T-helper 1 cell treated with Interleukin-12 subunit alpha and Interleukin-12 subunit beta and Interleukin-4 antibody, amounts not matched to agents 30 μg/mL and 1 μg/mL, for 36 hours (primary cell): ENCODE measurements around the gene SOX11.

ENCODE experiments used
- H3K27ac Mint-ChIP-seq: one replicate; pipeline ENCODE4 v1.8.0; 2021; ENCODE audit warnings: mild to moderate bottlenecking, mixed read lengths
- H3K27me3 Mint-ChIP-seq: one replicate; pipeline ENCODE4 v1.8.0; 2021; ENCODE audit warnings: low read depth, mixed read lengths
- H3K36me3 Mint-ChIP-seq: one replicate; pipeline ENCODE4 v1.8.0; 2021; ENCODE audit warnings: low read depth, mixed read lengths
- H3K4me1 Mint-ChIP-seq: one replicate; pipeline ENCODE4 v1.8.0; 2021; ENCODE audit warnings: low read depth, mixed read lengths
- H3K4me3 Mint-ChIP-seq: one replicate; pipeline ENCODE4 v1.8.0; 2021; ENCODE audit warnings: mild to moderate bottlenecking, moderate library complexity, mixed read lengths
- H3K9me3 Mint-ChIP-seq: one replicate; pipeline ENCODE4 v1.8.0; 2021; ENCODE audit warnings: mixed read lengths

The SOX11 gene

DNA sequence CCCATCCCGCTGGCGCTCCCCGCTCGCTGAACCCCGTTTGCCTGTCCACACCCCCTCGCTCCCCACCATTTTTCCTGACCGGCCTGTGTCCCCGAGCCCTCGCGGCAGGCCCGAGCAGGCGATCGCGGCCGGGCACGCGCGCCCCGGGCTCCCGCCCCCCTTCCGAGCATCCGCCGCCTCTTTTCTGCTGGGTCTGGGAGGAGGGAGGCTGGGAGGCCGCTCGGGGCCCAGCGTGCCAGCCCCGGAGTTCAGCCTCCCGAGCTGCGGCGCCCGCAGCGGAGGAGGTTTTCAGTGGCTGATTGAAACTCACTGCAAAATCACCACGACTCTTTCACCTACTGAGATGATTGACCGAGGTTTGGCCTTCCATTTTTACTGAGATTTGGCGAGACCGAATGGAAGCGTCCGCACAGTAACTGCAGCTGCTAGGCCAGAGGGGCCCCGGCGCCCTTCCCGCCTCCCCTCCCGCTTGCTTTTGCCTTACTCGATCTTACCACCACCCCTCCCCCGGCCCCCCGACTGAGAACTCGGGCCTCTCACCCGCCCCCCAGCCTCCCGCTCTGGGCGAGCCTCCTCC lies 4.8 kb downstream of the SOX11 start:
- H3K9me3 Mint-ChIP-seq = no peaks in the 10 kb centered on the region
- H3K4me3 Mint-ChIP-seq = no peak overlapping the region
- H3K27me3 Mint-ChIP-seq = peaks cover 56% of the 10 kb centered on the region

DNA sequence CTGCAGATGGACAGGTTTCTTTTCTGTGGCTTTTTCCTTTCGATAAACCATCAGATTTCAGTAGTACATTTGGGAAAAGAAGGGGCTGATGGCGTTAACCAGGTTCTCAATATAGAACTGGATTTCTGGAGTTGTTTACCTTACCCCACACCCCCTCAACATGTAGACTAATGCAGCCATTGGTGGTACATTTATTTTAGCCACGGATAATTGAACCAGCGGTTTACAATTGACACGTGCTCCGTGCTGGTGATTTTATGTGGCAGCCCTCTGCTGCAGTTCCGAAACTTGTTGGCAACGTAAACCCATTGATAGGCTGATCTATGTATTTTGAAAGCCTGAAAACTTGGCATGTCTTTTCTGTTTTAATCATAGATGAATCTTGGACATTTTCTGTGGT lies 5.4 kb downstream of the SOX11 start:
- Mint-ChIP-seq H3K4me3 (no peak overlapping the region), H3K27ac (no peak overlapping the region), H3K4me1 (peaks cover 4% of the 10 kb centered on the region), H3K36me3 (peaks cover 2% of the 10 kb centered on the region), H3K9me3 (no peaks in the 10 kb centered on the region), H3K27me3 (peaks cover 55% of the 10 kb centered on the region)

More for the DNA sequence above, 4.8 kb downstream of the SOX11 start:
- peaks cover 2% of the 10 kb centered on the region for H3K36me3 Mint-ChIP-seq
- H3K4me1 Mint-ChIP-seq = peaks cover 4% of the 10 kb centered on the region
- H3K27ac Mint-ChIP-seq = no peak overlapping the region

DNA sequence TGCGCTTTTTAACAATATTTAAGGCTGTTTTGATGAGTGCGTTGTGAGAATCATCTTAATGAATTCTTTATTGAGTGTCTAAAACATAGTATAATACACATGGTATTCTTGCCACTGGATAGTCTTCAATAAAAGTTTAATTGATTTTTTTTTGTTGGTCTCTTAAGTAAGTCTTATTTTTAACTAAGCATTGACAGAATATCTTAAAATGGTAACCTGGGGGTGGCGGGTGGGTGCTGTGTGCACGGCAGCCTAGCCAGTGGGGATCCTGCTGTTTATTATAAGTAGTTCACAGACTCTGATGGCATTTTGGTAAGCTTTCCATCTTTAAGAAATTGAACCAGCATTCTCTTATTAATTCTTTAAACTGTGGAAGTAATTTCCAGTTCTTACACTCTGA lies 6.0 kb downstream of the SOX11 start:
- Mint-ChIP-seq H3K27ac (no peak overlapping the region), H3K27me3 (peaks cover 51% of the 10 kb centered on the region), H3K4me1 (peaks cover 4% of the 10 kb centered on the region), H3K9me3 (no peaks in the 10 kb centered on the region), H3K4me3 (no peak overlapping the region), H3K36me3 (peaks cover 2% of the 10 kb centered on the region)

DNA sequence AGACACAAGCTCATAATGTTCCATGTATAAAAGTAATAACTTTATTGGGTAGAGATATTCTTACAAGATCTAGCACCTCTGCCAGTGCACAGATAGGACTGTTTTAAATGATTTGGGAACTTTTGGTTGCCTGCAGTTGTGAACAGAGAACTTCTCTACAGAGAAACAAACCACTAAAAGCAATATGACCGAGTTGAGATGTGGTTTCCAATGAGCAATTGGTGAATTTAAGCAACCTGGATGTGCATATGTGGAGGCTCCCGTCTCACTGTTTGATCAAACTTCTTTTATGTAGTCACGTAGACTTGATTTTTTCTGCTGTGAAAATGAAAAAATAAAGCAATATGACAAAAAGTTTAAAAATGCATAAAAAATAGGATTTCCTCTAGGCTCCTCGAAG lies 7.8 kb downstream of the SOX11 start:
- Mint-ChIP-seq H3K9me3 (no peaks in the 10 kb centered on the region), H3K4me3 (no peak overlapping the region), H3K4me1 (peaks cover 1% of the 10 kb centered on the region), H3K36me3 (no peaks in the 10 kb centered on the region), H3K27ac (no peak overlapping the region), H3K27me3 (peaks cover 38% of the 10 kb centered on the region)

DNA sequence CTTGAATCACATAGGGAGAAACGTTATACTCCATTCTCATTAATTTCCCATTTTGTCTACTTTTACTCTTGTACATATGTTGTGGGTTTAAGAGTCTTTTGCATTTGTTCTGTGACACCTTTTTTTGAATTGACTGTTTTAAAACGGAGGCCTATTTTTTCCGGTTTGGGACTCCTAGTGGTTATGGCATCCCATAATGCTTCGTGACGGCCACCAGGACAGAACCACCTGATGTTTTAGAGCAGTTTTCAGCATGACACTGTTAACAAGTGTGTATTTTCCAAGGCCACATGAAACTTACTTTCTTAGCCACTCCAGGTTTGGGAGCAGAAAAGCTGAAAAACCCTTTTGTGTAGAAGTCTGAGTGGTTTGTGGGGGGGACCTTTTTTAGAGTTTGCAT lies 8.4 kb downstream of the SOX11 start:
- Mint-ChIP-seq H3K4me3 (no peak overlapping the region), H3K4me1 (peaks cover 1% of the 10 kb centered on the region), H3K36me3 (no peaks in the 10 kb centered on the region), H3K27me3 (peaks cover 32% of the 10 kb centered on the region), H3K27ac (no peak overlapping the region), H3K9me3 (no peaks in the 10 kb centered on the region)

DNA sequence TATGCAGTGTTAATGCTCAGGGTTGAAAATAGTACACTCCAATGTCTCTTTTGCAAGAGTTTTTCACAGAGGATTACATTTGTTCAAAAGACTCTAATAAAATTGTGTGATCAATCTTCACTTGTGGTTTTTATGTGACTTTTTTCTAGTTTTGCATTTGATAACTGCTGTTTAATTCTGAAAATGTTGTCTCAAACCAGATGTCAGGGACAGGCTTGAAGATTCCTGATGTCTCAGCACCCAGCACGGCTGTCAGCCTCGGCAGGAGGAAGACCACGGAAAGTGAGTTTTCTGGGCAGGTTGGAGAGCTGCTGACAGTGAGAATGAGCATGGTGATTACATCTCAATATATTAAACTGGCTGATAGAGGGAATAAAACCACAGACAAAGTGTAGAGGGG lies 9.1 kb downstream of the SOX11 start:
- H3K9me3 Mint-ChIP-seq = no peaks in the 10 kb centered on the region
- H3K27ac Mint-ChIP-seq = no peak overlapping the region
- no peaks in the 10 kb centered on the region for H3K36me3 Mint-ChIP-seq
- H3K4me3 Mint-ChIP-seq = no peak overlapping the region
- H3K27me3 Mint-ChIP-seq = peaks cover 26% of the 10 kb centered on the region
- no peaks in the 10 kb centered on the region for H3K4me1 Mint-ChIP-seq

DNA sequence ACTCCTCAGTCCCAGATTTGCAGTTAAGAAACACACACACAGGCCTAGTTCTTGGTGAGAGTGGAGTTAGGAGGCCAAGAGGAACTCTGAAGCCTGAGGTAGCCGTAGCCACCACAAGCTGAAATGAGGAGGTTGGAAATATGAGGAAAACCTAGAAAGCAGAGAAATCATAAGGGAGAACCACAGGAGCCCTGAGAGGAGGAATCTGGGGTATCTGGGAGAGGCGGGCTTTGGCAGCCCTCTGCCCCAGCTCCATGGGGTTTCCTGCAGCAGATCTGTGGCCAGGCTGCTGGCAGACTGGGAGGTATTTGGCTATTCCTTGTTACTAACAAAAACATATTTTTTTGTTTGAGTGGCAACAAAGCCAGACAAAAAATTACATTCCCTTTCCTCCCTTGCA lies 11.0 kb downstream of the SOX11 start:
- H3K27me3 Mint-ChIP-seq = peaks cover 18% of the 10 kb centered on the region
- no peaks in the 10 kb centered on the region for H3K9me3 Mint-ChIP-seq
- H3K27ac Mint-ChIP-seq = no peak overlapping the region
- H3K4me1 Mint-ChIP-seq = no peaks in the 10 kb centered on the region
- no peak overlapping the region for H3K4me3 Mint-ChIP-seq
- H3K36me3 Mint-ChIP-seq = no peaks in the 10 kb centered on the region

DNA sequence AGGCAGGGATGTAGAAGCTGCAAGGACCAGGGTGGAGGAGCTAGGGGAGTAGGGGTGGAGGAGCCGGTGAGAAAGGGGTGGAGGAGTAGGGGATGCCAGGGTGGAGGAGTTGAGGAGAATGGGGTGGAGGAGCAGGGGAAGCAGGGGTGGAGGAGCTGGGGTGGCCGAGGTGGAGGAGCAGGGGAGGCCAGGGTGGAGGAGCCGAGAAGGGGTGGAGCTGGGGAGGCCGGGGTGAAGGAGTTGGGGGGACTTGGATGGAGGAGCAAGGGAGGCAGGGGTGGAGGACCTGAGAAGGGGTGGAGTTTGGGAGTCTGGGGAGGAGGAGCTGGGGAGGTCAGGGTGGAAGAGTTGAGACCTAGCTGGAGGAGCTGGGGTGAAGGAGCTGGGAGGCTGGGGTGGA lies 13.3 kb downstream of the SOX11 start:
- H3K4me1 Mint-ChIP-seq = no peaks in the 10 kb centered on the region

DNA sequence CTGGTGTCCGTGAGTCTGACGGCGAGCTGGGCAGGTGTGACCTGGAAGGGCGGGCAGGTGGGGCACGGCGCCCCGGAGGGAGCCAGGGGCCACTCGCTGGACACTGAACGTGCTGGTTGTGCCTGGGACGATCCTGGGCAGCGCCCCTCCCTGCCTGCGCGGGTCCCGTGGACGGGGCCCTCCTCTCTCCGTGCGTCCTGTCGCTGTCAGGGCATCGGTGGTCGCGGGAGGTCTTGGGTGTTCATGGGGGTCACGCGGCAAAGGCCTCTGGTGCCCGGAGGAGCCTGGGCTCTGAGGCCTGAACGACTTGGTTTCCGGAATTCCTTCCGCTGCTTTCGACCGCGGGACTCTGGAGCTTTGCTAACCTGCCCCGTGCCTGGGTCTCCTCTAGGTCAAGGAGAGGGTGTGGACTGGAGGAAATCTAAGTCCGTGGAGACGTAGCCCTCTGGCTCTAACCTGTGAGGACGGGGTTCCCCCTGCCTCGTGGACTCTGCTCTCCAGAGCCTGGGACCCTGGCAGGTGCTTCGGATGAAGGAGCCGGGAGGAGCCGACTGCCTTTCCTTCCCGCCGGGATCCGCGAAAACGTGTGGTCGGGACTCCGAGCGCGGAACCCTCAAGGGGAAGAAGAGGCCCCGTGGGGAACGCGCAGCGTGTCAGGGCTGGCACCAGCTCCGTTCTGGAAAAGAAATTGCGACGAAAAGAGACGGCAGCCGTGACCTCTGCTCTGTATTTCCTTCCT lies 14.7 kb downstream of the SOX11 start:
- H3K27me3 Mint-ChIP-seq = no peaks in the 10 kb centered on the region
- no peaks in the 10 kb centered on the region for H3K36me3 Mint-ChIP-seq
- H3K9me3 Mint-ChIP-seq = no peaks in the 10 kb centered on the region
- H3K27ac Mint-ChIP-seq = no peak overlapping the region
- no peaks in the 10 kb centered on the region for H3K4me1 Mint-ChIP-seq
- no peak overlapping the region for H3K4me3 Mint-ChIP-seq

More for the DNA sequence above, 13.3 kb downstream of the SOX11 start:
- Mint-ChIP-seq H3K4me3 (no peak overlapping the region), H3K9me3 (no peaks in the 10 kb centered on the region), H3K27me3 (peaks cover 4% of the 10 kb centered on the region), H3K27ac (no peak overlapping the region), H3K36me3 (no peaks in the 10 kb centered on the region)

DNA sequence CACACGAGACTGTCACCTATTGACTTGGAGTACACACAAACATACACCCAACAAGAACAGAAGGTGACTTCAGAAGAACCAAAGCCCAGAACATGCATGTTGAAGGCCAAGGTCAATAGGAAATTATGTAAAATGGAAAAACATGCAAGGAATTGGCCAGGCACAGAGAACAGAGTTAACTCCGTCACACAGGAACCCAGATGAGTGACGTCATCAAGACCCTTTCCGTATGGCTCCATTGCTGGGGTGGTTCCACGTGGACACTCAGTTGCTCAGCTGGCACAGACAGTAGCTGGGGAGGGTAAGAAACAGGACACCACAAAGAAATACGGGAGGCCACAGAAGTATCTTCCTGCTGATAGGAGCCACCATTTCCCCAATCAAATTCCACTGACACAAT lies 18.4 kb downstream of the SOX11 start:
- Mint-ChIP-seq H3K27me3 (no peaks in the 10 kb centered on the region), H3K9me3 (no peaks in the 10 kb centered on the region), H3K4me1 (no peaks in the 10 kb centered on the region), H3K36me3 (no peaks in the 10 kb centered on the region), H3K27ac (no peak overlapping the region), H3K4me3 (no peak overlapping the region)

DNA sequence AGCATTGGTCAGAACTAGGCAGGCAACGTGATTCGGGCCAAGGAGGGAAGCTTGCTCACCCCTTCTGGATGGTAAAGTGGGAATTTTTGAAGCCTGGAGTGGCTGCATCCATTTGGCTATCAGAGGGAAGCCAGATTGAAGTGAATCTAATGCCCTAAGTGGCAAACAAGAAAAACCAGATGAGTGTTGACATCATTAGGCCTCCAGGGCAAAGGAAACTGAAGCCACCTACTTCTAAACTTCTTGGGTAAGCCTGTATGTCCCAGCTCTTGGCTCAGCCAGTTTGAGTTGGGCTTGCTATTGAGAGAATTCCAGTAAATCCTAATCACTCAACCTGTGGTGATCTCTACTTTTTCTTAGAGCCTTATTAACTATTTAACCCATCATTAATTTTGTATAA lies 20.9 kb downstream of the SOX11 start:
- Mint-ChIP-seq H3K9me3 (no peaks in the 10 kb centered on the region), H3K36me3 (no peaks in the 10 kb centered on the region), H3K4me1 (no peaks in the 10 kb centered on the region), H3K27ac (no peak overlapping the region), H3K27me3 (no peaks in the 10 kb centered on the region), H3K4me3 (no peak overlapping the region)

DNA sequence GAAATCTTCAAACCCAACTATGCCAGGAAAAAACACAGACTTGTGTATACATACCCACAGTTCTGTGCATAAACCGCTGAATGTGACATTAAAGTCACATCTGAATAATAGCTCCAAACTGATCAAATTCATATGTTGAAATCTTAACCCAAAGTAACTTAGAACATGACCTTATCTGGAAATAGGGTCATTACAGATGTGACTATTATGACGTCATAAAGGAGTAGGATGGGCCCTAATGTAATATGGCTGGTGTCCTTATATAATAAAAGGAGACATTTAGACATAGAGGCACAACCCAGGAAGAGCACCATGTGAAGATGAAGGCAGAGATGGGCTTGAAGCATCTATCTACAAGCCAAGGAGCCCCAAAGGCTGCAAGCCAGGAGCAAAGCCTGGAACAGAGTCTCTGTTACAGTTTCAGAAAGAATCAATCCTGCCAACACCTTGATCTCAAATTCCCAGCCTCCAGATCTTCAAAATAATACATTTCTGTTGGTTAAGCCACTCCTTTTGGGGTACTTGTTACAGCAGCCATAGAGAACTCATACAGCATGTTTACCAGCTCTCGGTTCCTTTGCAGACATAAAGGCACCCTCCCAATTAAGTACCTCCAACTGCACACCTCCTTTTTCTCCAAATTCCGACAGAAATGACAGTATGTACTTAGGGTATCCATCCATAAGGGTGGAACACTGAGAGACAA lies 27.6 kb downstream of the SOX11 start:
- Mint-ChIP-seq H3K9me3 (peaks cover 8% of the 10 kb centered on the region), H3K36me3 (no peaks in the 10 kb centered on the region), H3K4me3 (no peak overlapping the region), H3K27ac (no peak overlapping the region), H3K4me1 (no peaks in the 10 kb centered on the region), H3K27me3 (no peaks in the 10 kb centered on the region)

DNA sequence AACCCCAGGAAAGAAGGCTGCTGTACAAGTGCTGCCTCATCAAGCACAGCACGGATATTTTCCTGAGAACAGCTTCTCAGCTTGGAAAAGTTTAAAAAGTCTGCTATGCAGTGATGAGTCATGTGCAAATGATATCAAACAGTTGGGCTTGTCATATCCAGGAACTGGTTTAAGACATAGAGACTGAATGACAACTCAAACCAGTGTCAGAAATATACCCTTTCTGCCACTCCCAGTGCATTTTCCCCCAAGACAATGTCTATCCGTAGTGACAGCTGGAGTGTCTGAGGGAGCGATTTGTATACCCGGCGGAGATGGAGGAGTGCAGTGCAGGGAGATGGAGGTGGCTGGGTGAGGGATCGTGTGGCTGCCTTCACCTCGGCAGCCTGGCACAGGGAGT lies 28.2 kb downstream of the SOX11 start:
- no peaks in the 10 kb centered on the region for H3K36me3 Mint-ChIP-seq
- H3K27me3 Mint-ChIP-seq = no peaks in the 10 kb centered on the region

DNA sequence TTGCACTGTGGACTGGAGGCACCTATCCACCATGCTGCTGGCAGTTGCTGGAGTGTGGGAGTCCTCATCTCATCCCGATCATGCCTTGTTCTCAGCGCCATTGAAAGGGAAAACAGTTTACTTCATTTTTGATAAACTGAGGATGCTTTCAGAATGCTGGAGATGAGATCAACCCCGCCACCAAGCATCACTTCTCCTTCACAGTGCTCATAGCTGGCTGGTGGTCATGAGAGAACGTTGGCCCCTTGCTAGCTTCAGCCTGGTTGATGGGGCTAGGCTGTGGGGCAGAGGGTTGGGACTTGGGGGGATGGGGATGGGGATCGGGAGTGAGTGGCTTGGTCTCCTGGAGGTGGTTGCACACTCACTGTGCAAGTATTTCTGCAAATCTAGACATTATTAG lies 30.1 kb downstream of the SOX11 start:
- no peaks in the 10 kb centered on the region for H3K4me1 Mint-ChIP-seq
- peaks cover 8% of the 10 kb centered on the region for H3K9me3 Mint-ChIP-seq
- no peaks in the 10 kb centered on the region for H3K36me3 Mint-ChIP-seq
- H3K27me3 Mint-ChIP-seq = no peaks in the 10 kb centered on the region
- no peak overlapping the region for H3K27ac Mint-ChIP-seq
- H3K4me3 Mint-ChIP-seq = no peak overlapping the region

More for the DNA sequence above, 28.2 kb downstream of the SOX11 start:
- Mint-ChIP-seq H3K9me3 (peaks cover 8% of the 10 kb centered on the region), H3K4me3 (no peak overlapping the region), H3K27ac (no peak overlapping the region), H3K4me1 (no peaks in the 10 kb centered on the region)
